Measurements from ENCODE around the gene FDCSP. TPM values are rescaled to one million over a fixed set of nuclear protein-coding genes. Genes with fewer than 3 reads are reported as not detected.

Gene FDCSP
- not detected in 2 replicates for total RNA-seq (2011; cell fraction: chromatin; rRNA removed; ENCODE audit: low replicate concordance)
- not detected in 2 replicates for total RNA-seq (2011; cell fraction: nucleolus; rRNA removed)
- not detected in 2 replicates for total RNA-seq (2011; cell fraction: nucleoplasm; rRNA removed)
- total RNA-seq (2014; rRNA removed) (not detected in 2 replicates), total RNA-seq (2014; rRNA removed; fragmentation: Illumina TruSeq; extraction: Trizol) (not detected in 2 replicates), total RNA-seq (2015; rRNA removed; fragmentation: Illumina TruSeq; extraction: Trizol) (not detected in 2 replicates), total RNA-seq (2021) (not detected in 2 replicates), polyA plus RNA-seq (2011; rRNA removed) (not detected in 2 replicates), polyA plus RNA-seq (2014; fragmentation: Illumina TruSeq; extraction: Trizol) (not detected in 2 replicates), polyA plus RNA-seq (2014; fragmentation: Nextera tagmentation; extraction: Ambion mirVana) (not detected), polyA plus RNA-seq (2014; rRNA removed) (not detected in 2 replicates), polyA minus RNA-seq (2011; rRNA and poly(A)+ RNA removed) (not detected in 2 replicates), Bru-seq, nascent RNA (not detected), BruChase-seq, experiment 1, labeled RNA remaining after a 2-hour chase (not detected), BruChase-seq, experiment 2, labeled RNA remaining after a 6-hour chase (not detected)
- not detected in 2 replicates for polyA plus RNA-seq (2011; cell fraction: cytosol; rRNA removed)
- not detected in 2 replicates for polyA plus RNA-seq (2011; cell fraction: nucleus; rRNA removed)
- polyA plus RNA-seq (2012), result not detected in 2 replicates
- polyA minus RNA-seq (2011; cell fraction: cytosol; rRNA and poly(A)+ RNA removed), result not detected in 2 replicates
- polyA minus RNA-seq (2011; cell fraction: nucleus; rRNA and poly(A)+ RNA removed), result not detected in 2 replicates
- long read RNA-seq, experiment 1, result 0 reads
- long read RNA-seq, experiment 2, result 0 reads
- long read RNA-seq, experiment 3, result 0 reads

DNA sequence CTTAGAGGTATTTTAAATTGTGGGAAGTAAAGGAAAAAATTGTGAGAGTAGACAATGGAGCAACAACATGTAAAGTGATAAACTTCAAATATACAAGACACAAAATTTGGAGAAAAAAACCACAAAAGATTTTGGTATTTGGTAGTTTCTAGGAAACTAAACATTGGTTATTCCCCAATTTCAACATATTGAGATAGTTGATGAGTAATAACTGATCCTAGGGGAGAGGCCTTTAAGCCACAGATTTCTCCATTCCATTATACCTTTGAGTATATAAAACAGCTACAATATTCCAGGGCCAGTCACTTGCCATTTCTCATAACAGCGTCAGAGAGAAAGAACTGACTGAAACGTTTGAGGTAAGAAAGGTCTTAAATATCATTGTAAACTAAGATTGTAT lies at the start of gene FDCSP:
FDCSP (plus strand) TSS at position 301 of the 400 bp plus-strand sequence. CDS start 5,071 bp downstream, outside the sequence.
- FAIRE-seq, result no peak
- Histone ChIP-seq H4K20me1 (replicated peaks; ENCODE audit: control insufficient read depth, insufficient read depth, low read length) (no peaks in the 10 kb centered on the region), H3K9me1 (ENCODE audit: control insufficient read depth, insufficient read depth, low read length) (no peaks in the 10 kb centered on the region), H3K36me3 (ENCODE audit: control insufficient read depth, insufficient read depth, low read length) (no peaks in the 10 kb centered on the region), H2AFZ (ENCODE audit: low read depth, low read length) (no peak within 1 kb of the TSS), H3K9me3 (replicated peaks; ENCODE audit: control insufficient read depth, insufficient read depth, low read depth, low read length) (no peaks in the 10 kb centered on the region), H3K4me2 (ENCODE audit: insufficient read depth, low read length) (no peak within 1 kb of the TSS), H3K27ac (ENCODE audit: extremely low read depth, low read depth, low read length) (no peak within 1 kb of the TSS), H3K4me1 (replicated peaks in 1 of 2; ENCODE audit: control insufficient read depth in 2 of 2, insufficient read depth in 2 of 2, low read length in 2 of 2) (no peaks in the 10 kb centered on the region), H3K4me3 (no peak within 1 kb of the TSS), H3K27me3 (ENCODE audit: control insufficient read depth in 2 of 2, insufficient read depth in 2 of 2, low read length in 2 of 2) (no peaks in the 10 kb centered on the region), H3K9ac (ENCODE audit: insufficient read depth in 1 of 2, low read depth in 2 of 2, low read length in 2 of 2) (no peak within 1 kb of the TSS), H3K79me2 (ENCODE audit: control insufficient read depth, insufficient read depth, low read length) (no peaks in the 10 kb centered on the region)
- TF ChIP-seq, protein P1, sequence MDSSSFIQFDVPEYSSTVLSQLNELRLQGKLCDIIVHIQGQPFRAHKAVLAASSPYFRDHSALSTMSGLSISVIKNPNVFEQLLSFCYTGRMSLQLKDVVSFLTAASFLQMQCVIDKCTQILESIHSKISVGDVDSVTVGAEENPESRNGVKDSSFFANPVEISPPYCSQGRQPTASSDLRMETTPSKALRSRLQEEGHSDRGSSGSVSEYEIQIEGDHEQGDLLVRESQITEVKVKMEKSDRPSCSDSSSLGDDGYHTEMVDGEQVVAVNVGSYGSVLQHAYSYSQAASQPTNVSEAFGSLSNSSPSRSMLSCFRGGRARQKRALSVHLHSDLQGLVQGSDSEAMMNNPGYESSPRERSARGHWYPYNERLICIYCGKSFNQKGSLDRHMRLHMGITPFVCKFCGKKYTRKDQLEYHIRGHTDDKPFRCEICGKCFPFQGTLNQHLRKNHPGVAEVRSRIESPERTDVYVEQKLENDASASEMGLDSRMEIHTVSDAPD (CRISPR knock-in tag; IDR thresholded peaks at IDR 0.05), result no peak
- TF ChIP-seq THRAP3 (IDR thresholded peaks at IDR 0.05; ENCODE audit: borderline replicate concordance) (no peak), ZKSCAN3 (CRISPR knock-in tag; IDR thresholded peaks at IDR 0.05) (no peak), DNMT1 (IDR thresholded peaks at IDR 0.05) (no peak), ZFP1 (CRISPR knock-in tag; IDR thresholded peaks at IDR 0.05) (no peak), HNRNPUL1 (IDR thresholded peaks at IDR 0.05; ENCODE audit: low read length) (no peak), FUS (optimal IDR thresholded peaks at IDR 0.05; ENCODE audit: low read depth, low read length) (no peak), SIRT6 (IDR thresholded peaks at IDR 0.05; ENCODE audit: low read depth, low read length) (no peak), ZNF232 (CRISPR knock-in tag; IDR thresholded peaks at IDR 0.05) (no peak), HIVEP1 (CRISPR knock-in tag; IDR thresholded peaks at IDR 0.05) (no peak), SRSF9 (IDR thresholded peaks at IDR 0.05; ENCODE audit: borderline replicate concordance, low read depth, low read length) (no peak)
- TF ChIP-seq, protein P2, sequence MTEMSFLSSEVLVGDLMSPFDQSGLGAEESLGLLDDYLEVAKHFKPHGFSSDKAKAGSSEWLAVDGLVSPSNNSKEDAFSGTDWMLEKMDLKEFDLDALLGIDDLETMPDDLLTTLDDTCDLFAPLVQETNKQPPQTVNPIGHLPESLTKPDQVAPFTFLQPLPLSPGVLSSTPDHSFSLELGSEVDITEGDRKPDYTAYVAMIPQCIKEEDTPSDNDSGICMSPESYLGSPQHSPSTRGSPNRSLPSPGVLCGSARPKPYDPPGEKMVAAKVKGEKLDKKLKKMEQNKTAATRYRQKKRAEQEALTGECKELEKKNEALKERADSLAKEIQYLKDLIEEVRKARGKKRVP (CRISPR knock-in tag; IDR thresholded peaks at IDR 0.05), result no peak
- TF ChIP-seq, protein P3, sequence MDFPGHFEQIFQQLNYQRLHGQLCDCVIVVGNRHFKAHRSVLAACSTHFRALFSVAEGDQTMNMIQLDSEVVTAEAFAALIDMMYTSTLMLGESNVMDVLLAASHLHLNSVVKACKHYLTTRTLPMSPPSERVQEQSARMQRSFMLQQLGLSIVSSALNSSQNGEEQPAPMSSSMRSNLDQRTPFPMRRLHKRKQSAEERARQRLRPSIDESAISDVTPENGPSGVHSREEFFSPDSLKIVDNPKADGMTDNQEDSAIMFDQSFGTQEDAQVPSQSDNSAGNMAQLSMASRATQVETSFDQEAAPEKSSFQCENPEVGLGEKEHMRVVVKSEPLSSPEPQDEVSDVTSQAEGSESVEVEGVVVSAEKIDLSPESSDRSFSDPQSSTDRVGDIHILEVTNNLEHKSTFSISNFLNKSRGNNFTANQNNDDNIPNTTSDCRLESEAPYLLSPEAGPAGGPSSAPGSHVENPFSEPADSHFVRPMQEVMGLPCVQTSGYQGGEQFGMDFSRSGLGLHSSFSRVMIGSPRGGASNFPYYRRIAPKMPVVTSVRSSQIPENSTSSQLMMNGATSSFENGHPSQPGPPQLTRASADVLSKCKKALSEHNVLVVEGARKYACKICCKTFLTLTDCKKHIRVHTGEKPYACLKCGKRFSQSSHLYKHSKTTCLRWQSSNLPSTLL (IDR thresholded peaks at IDR 0.05), result no peak
- TF ChIP-seq, protein P4, sequence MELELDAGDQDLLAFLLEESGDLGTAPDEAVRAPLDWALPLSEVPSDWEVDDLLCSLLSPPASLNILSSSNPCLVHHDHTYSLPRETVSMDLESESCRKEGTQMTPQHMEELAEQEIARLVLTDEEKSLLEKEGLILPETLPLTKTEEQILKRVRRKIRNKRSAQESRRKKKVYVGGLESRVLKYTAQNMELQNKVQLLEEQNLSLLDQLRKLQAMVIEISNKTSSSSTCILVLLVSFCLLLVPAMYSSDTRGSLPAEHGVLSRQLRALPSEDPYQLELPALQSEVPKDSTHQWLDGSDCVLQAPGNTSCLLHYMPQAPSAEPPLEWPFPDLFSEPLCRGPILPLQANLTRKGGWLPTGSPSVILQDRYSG (tag; conservative IDR thresholded peaks at IDR 0.05; ENCODE audit: low read depth), result no peak
- no peak for ATAC-seq
- WGBS (ENCODE audit: insufficient coverage, low coverage, missing lambda C conversion rate), result 0% methylated on average over 2 of the region's 2 CpGs
- DNase-seq (ENCODE audit: extremely low read depth in 1 of 4, low spot score in 3 of 4), result no peak
- in situ Hi-C loops (cut with MboI), result no loop called here
- BruUV-seq (replicated peaks), result no TSS peak
- POLR2A ChIA-PET, result no interaction called here
- intact Hi-C loops (cut with micrococcal nuclease), result no loop called here
- CTCF ChIA-PET (ENCODE audit: low intra/inter-chr PET ratio), result no interaction called here

All from K562 (cell line).